Stimulated activated CD8-positive, alpha-beta memory T cell treated with anti-CD3 and anti-CD28 coated beads, Interleukin-12 subunit alpha, Interleukin-12 subunit beta, amount 100 ng/mL, for 4 hours (primary cell): ENCODE results near the gene ZSWIM4.

ENCODE experiments used
- DNase-seq: peaks from one replicate; pipeline ENCODE4 v3.0.0-alpha.2; 2020; ENCODE audit warnings: low read depth

Gene ZSWIM4

DNA sequence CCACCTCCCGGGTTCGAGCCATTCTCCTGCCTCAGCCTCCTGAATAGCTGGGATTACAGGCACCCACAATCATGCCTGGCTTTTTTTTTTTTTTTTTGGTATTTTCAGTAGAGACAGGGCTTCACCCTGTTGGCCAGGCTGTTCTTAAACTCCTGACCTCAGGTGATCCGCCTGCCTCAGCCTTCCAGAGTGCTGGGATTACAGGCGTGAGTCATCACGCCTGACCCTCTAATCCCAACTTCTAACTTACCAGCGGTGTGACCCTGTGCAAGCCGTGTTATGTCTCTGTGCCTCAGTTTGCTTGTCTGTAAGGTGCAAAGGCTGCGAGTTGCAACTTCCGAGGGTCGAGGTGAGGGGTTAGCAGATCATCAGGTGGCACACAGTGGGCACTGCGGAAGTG, 17.3 kb downstream of the ZSWIM4 start:
- DNase-seq: no peak

DNA sequence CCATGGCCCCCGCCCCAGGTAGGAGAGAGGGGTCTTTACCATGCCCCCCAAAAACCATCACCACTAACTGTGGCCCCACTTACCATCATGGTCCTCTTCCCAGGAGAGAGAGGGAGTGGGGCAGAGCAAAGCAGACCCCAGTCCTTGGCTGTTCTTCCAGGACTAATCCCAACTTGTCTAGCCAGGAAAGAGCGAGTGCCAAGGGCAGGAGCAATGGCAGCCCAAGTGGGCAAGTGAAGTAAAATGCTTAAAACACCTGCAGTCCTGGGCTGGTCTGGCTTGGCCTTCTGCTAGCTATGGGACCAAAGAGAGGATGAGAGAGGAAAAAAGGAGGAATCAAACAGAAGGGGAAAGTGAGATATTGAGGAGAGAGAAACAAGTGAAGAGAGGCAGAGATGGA, 17.9 kb downstream of the ZSWIM4 start:
- DNase-seq: no peak

DNA sequence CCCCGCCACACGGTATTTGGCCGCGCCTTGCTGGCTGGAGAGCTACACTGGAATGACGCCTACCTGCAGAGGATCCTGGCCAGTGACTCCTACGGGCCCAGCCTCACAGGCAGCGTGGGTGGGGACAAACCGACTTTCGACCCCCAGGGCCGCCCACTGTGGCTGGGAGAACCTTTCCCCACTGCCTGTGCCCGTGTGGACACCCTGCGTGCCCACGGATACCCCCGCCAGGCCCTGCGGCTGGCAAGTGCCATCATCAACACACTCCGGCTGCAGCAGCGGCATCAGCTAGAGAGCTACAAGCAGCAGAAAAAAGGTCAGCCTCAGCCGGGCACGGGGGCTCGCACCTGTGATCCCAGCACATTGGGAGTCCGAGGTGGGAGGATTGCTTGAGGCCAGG, 19.3 kb downstream of the ZSWIM4 start:
- DNase-seq: no peak

DNA sequence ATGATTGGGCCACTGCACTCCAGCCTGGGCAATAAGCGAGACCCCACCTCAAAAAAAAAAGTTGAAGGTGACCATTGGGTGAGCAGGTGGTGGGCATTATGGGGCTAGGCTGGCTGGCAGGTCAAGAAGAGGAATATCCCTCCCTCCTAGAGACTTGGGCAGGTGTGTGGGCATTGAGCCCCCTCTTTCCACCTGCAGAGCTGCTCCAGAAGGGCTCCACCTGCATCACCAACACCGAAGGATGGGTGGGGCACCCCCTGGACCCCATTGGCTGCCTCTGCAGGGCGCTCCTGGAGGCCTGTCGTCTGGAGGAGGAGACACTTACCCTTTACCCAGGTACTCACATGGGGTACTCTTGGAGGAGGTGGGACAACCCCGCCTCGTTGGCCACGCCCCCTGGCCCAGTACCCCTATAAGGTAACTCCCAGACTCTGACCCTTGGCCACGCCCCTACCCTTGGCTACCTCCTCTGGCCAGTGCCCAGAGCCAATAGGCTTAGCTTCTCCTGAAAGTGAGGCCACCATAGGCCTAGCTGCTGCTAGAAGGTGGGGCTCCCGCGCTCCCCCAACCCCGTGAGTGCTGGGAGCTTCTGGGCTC, 21.9 kb downstream of the ZSWIM4 start:
- no peak for DNase-seq

DNA sequence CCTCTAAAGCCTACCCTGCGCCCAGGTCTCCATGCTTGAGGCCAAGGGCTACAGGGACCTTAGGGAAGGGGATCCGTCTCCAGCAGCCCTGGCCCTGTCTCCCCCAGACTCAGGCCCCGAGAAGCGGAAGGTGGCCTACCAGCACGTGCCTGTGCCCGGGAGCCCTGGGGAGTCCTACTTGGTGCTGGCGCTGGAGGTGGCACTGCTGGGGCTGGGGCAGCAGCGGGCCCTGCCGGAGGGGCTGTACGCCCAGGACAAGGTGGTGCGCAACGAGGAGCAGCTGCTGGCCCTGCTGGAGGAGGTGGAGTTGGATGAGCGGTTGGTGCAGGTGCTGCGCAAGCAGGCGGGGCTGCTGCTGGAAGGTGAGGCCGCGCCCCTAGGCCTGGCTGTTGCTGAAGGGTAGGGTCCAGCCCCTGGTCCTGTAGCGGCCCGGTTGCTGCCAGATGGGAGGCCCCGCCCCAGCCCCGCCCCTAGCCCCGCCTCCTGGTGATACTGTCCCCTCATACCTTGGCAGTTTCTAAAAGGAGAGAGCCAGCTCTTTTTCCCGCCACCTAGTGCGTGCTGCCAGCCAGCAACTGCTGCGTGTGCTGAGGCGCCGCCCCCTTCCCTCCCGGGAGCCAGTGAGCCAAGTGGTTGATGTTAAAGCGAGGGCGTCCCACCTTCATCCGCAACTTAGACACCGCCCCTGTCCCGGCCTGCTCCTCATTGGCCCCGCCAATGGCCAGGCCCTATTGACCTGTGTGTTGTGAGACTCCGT, 22.6 kb downstream of the ZSWIM4 start:
- no peak for DNase-seq

DNA sequence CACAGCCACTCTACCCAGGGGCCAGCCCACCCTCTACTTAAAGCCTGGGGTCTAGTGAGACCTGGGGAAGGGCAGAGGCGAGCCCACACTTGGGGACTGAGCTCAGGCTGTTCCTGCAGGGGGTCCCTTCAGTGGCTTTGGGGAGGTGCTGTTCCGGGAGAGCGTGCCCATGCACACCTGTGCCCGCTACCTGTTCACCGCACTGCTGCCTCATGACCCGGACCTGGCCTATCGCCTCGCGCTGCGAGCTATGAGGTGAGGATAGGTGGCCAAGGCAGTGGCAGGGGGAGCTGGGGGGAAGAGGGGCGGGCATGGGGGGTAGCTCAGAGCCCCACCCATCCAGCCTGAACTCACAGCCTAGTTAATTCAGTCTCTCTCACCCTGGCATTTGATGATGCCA, 24.0 kb downstream of the ZSWIM4 start:
- no peak for DNase-seq

DNA sequence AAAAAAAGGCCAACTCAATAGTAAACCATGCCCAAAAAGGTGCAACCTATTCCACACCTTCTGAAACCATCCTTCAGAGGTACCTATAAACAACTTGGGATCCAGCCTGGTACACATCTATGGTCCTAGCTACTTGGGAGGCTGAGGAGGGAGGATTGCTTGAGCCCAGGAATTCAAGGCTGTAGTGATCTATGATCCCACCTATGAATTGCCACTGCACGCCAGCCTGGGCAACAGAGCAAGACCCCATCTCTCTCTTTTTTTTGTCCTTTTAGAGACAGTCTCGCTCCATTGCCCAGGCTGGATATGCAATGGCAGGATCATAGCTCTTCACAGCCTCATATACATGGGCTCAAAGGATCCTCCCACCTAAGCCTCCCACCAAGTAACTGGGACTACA, 26.0 kb downstream of the ZSWIM4 start:
- no peak for DNase-seq

DNA sequence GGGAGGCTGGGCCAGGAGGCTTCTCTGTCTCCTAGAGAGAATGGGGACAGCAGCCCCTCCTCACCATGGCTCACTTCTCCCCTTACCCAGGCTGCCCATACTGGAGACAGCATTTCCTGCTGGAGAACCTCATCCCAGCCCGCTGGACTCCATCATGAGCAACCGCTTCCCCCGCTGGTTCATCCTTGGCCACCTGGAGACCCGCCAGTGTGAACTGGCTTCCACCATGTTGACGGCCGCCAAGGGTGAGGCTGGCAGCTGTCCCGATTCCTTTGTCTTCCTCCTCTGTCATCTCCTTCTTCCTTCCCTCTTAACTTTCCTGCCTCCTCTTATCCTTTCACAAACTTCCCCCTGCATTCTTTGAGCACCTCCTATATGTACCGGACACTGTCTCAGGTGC, 28.0 kb downstream of the ZSWIM4 start:
- DNase-seq: no peak

DNA sequence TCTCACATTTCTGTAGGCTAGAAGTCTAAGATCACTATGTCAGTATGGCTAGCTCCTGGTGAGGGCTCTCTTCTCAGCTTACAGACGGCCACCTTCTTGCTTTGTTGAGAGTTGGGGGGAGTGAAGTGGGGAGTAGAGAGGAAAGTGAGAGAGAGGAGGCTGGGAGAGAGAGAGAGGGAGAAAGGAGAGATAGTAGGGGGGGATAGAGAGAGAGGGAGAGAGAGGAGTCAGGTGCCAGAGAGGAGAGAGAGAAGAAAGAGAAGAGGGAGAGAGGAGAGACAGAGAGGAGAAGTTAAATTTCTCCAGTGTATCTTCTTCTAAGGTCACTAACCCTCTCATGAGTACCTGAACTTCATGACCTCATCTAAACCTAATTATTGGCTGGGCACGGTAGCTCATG, 28.7 kb downstream of the ZSWIM4 start:
- no peak for DNase-seq

DNA sequence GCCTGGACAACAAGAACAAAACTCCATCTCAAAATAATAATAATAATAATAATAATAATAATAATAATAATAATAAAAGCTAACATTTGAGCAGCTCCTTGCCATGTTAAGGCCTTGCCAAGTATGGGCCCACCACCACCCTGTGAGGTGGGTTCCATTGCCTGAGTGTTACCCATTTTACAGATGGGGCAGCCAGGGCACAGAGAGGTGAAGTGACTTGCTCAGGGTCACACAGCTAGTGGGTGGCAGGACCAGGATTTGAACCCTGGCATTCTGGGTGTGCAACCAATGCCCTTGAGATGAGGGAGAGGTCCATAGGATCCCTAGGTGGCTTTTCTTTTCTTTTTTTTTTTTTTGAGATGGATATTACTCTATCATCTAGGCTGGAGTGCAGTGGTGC, 29.5 kb downstream of the ZSWIM4 start:
- no peak for DNase-seq

DNA sequence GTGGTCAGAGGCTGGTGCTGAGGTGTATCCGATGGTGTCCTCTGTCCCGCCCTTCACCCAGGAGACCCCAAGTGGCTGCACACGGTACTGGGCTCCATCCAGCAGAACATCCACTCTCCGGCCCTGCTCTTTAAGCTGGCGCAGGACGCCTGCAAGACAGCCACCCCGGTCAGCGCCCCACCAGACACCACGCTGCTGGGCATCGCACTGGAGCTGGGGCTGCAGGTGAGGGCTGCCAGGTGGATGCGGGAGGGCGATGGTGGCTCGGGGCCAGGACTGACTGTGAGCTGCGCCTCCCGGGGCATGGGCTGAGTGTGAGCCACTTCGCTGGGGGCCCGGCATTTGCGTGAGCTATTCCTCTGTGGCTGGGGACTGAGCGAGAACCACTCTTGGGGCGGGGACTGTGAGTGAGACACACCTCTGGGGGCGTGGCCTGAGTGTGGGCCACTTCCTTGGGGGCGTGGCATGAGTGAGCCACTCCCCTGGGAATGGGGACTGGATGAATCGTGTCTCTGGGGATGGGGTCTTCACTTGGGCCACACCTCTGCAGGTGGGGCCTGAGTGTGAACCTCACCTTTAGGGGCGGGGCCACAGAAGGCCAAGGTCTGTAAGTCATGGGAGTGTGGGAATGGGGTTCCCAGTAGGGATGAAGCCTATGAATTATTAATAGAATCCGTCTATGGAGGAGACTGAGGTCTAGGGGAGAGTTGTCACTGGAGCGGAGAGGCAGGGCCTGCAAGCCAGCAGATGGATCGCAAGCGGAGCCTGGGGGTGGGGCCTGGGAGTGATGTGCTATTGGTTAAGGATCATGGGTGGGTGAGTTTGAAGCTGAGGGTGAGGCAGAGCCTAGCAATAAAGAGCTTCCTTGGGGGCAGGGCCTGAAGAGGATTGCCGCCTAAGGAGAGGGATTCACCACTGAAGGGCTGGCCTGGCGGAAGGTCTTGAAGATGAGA, 30.5 kb downstream of the ZSWIM4 start:
- DNase-seq: no peak

DNA sequence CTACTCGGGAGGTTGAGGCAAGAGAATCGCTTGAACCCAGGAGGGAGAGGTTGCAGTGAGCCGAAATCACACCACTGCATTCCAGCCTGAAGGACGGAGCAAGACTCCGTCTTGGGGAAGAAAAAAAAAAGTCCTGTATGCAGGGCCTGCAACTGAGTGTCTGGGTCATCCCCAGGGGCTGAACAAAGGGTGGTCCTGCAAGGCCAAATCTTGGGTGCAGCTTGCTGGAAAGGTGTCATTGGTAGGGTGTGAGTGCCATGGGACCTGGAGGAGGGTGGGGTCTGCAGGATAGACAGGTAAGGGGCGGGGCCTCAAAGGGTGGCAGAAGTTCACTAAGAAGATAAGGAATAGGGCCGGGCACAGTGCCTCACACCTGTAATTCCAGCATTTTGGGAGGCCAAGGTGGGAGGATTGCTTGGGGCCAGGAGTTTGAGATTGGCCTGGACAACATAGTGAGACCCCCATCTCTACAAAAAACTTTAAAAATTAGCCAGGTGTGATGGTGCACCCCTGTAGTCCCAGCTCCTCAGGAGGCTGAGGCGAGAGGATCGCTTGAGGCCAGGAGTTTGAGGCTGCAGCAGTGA, 31.5 kb downstream of the ZSWIM4 start:
- DNase-seq: no peak

DNA sequence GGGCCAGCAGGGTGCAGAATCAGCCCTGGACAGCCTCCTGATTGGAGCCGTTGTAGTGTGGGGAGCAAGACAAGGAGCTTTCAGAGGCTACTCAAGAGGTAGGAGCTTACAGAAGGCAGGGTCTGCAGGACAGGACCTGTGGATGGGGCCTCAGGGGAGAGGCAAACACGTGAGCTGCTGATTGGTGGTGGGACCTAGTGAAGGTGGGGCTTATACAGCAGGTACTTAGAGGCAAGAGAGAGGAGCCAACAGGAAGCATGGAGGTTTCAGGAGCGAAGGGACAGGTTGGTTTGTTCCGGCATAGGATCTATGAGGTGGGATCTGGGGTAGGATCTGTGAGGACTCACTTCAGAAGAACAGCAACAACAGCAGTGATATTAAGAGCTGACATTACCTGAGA, 32.4 kb downstream of the ZSWIM4 start:
- DNase-seq: no peak

DNA sequence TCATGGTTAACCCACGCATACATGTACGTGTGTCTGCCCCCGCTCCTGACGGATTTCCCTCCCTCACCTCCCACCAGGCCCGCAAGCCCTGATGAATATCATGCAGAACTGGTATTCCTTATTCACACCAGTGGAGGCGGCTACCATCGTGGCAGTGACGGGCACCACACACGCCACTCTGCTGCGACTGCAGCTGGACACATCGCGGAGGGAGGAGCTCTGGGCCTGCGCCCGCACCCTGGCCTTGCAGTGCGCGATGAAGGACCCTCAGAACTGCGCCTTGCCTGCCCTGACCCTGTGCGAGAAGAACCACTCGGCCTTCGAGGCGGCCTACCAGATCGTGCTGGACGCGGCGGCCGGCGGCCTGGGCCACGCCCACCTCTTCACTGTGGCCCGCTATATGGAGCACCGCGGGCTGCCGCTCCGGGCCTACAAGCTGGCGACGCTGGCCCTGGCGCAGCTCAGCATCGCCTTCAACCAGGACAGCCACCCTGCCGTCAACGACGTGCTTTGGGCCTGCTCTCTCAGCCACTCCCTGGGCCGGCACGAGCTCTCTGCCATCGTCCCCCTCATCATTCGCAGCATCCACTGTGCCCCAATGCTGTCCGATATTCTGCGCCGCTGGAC, 35.0 kb downstream of the ZSWIM4 start:
- no peak for DNase-seq

DNA sequence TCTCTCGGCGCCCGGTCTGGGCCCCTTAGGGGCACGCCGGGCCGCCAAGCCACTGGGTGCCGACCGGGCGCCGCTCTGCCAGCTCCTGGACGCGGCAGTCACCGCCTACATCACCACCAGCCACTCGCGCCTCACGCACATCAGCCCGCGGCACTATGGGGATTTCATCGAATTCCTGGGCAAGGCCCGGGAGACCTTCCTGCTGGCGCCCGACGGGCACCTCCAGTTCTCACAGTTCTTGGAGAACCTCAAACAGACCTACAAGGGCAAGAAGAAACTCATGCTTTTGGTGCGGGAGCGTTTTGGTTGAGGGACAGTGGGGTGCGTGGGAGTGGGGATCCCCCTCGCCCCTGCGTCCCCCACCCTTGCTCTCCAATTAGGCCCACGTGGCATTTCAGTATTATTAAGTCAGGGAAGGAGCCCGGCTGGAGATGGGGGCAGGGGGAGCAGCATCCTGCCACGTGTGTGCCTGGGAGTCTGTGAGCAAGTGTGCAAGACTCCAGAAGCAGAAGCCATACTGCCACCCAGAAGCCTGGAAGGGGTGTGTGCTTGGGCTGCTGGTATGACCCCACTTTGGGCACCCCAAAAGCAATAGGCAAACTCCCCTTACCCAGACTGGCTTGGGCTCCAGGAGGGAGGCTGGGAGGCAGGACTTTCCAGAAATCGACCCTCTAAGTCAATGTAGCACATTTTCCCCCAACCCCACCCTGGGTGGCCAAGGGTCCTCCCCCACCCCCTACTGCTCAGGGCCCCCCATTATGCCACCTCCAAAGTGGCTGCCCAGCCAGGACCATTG, 35.7 kb downstream of the ZSWIM4 start:
- DNase-seq: no peak

DNA sequence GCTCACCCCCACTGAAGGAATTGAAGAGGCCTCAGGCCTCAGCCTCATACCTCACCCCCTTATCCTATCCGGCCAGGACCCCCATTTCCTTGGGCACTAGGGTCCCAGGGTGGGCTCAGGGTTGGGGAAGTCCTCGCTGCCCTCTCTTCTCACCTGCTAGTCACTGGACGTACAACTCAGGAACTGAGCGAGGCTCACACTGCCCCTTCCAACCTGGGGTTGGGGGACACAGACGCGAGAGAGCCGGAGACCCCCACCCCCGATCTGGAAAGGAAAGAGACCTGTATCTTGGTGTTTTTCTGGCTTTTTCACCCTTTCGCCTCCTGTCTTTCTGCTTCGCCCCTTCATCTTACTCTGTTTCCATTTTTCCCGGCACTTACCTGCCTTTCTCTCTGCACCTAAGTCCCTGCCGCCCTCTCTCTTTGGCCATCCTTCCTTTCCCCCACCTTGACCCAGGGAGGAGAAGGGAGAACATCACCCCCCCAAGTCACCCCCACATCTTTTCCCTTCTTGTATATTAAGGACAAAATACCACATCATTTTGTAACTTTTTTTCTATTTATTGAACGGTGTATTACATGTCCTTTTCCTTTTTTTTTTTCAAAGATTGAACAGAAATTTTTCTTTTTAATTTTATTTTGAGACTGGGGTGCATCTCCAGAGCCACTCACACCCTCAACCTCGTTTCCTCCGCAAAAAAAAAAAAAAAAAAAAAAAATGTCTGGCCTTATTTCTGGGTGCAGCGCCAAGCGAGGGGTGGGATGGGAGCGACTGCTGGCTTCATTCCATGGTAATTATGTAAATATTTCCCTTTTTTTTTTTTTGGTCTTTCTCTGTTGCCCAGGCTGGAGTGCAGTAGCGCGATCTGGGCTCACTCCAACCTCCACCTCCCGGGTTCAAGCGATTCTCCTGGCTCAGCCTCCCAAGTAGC, 36.6 kb downstream of the ZSWIM4 start:
- DNase-seq: no peak

DNA sequence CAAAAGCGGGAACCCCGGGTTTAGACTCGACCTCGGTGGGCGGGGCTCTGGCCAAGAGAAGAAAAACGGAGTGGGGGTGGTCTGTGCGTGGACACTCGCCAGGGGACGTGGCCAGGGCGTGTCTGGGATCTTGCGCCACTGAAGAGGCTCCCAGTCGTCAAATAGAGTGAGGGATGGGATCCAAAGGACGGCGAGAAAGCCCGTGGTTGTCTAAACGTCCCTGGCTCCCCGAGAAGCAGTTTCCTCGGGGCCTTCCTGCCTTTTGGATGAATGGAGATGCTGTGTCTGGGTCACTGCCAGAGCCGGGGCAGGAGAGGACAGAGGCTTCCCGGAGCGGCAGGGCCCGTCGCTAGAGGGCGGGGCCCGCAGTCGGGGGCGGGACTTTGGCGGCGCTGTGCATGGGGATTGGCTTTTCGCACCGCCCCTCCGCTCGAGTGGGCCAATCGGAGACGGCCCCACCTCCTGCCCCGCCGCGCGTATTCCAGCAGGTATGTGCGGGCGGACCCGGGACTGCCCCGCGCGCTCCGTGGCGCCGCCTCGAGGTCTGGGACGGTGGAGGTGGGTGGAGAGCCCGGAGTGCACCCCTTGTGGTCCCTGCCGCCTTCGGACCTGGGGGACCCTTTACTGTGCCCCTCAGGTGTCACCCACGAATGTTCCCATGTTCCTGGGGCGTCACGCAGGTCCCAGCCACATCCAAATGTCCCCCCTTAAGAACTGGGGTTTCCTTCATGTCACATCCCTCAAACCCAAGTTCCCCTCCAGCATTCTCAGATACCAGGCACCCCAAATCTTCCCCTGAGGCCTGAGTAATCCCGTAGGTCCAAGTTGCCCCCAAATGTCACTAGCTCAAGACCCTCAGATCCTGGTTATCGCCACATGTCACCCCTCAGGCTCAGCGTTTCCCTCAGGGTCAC, 38.3 kb downstream of the ZSWIM4 start:
- peak; percentile 82 for DNase-seq

DNA sequence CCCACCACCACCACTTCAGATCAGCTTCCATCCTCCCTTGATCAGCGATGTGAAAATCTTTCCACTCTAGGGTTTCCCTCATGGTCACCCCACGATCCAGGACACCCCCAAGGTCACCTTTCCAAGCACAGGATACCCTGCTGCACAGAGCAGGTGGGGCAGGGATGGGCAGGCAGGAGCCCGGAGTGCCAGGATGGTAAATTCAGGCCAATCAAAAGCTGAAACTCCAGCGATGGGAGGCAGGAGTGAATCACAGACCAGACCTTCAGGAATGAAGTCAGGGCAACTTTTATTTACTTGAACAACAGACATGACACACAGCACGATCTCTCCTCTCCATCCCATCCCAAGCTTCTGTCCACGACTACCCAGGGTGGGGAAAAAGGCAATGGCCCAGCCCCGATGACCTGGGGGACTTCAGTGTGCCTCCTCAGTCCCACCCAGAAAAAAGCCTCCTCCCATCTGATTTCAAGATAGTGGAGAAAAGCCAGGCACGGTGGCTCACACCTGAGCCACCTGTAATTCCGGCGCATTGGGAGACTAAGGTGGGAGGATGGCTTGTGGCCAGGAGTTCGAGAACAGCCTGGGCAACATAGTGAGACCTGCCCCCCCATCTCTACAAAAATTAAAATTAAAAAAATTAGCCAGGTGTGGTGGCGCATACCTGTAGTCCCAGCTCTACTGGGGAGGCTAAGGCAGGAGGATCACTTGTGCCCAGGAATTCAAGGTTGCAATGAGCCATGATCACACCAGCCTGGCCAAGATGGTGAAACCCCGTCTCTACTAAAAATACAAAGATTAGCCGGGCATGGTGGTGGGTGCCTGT, 39.2 kb downstream of the ZSWIM4 start:
- no peak for DNase-seq
